ENCODE data around the gene ZCCHC10.
"Not testable (repeated sequence)": the region's sequence is repeated elsewhere in the genome, so short reads cannot be mapped to it uniquely, and the experiment has no call there.

The ZCCHC10 gene

DNA sequence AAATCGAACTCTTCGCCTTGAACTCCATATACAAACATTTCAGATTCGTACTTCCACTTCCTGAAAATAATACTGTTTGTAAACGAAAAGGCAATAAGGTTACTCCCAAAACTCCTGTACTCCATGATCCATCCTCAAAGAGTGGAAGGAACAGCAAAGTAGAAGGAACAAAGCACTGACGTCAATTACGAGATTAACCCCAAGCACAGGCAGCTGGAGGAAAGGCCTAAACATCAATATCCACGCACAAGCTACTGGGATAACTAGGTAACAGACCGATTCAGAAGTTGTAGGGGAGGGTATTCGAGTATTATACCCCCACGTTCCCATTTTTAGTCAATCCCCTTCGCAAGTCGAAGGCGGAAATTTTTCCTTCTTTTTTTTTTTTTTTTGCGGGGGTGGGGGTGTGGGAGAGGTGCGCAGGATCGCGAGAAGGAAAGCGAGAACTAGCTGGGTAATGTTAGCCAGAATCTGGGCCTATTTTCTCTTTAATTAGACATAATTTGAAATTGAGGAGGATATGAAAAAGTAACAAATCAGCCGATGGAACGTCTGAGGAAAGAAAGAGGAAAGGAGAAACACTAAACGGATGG lies 63.8 kb downstream of the ZCCHC10 start:
- H3K14ac ChIP-seq (ENCODE audit: low read length in 2 of 2) = peak overlapping the region in 1 of 2 experiments; percentile 51
- DNase-seq = peak; percentile 85
- peaks cover 2% of the 10 kb centered on the region for H3K79me1 ChIP-seq (replicated peaks; ENCODE audit: low read length, poor library complexity, severe bottlenecking)
- H2AFZ ChIP-seq (ENCODE audit: low read depth, low read length) = no peak overlapping the region
- peak overlapping the region; percentile 96 for H3K27ac ChIP-seq (ENCODE audit: low read length, poor library complexity, severe bottlenecking)
- H2BK12ac ChIP-seq (ENCODE audit: low read length in 2 of 2) = no peak overlapping the region
- peak overlapping the region; percentile 61 for H2AK5ac ChIP-seq (ENCODE audit: low read length, severe bottlenecking)
- H3K36me3 ChIP-seq (ENCODE audit: control insufficient read depth in 1 of 2, insufficient read depth in 2 of 2, low read depth in 1 of 2, low read length in 2 of 2) = peaks cover 0 to 2% of the 10 kb centered on the region in 2 experiments
- peak overlapping the region; percentile 97 for H3K9ac ChIP-seq (ENCODE audit: low read length)
- no peak overlapping the region for H2BK120ac ChIP-seq (ENCODE audit: low read depth, low read length)
- peak overlapping the region; percentile 38 for H3K4me2 ChIP-seq (ENCODE audit: low read length, poor library complexity, severe bottlenecking)
- peaks cover 5% of the 10 kb centered on the region for H3K4me1 ChIP-seq (ENCODE audit: control insufficient read depth, insufficient read depth, low read depth, low read length)
- H4K8ac ChIP-seq (ENCODE audit: low read length) = no peak overlapping the region
- H3K4ac ChIP-seq (ENCODE audit: low read depth in 1 of 2, low read length in 2 of 2) = no peak overlapping the region
- peak overlapping the region; percentile 10 to 85 for H3K18ac ChIP-seq (ENCODE audit: low read depth in 1 of 2, low read length in 2 of 2)
- no peak overlapping the region for H3K23ac ChIP-seq (ENCODE audit: low read length in 2 of 2)
- 2% methylated on average over 15 of the region's 21 CpGs for WGBS
- peak overlapping the region; percentile 88 to 97 for H3K4me3 ChIP-seq (ENCODE audit: insufficient read depth in 1 of 2, low read depth in 1 of 2, low read length in 2 of 2)
- no peak overlapping the region for H4K91ac ChIP-seq (ENCODE audit: low read length)
- H2BK15ac ChIP-seq (ENCODE audit: low read depth, poor library complexity, severe bottlenecking) = no peak overlapping the region
- no peaks in the 10 kb centered on the region for H3K27me3 ChIP-seq (ENCODE audit: control insufficient read depth in 1 of 2, insufficient read depth in 1 of 2, low read length in 2 of 2)
- no peaks in the 10 kb centered on the region for H3K9me3 ChIP-seq (ENCODE audit: control insufficient read depth, low read length)
- H2BK5ac ChIP-seq (ENCODE audit: low read depth, low read length, poor library complexity, severe bottlenecking) = no peak overlapping the region

DNA sequence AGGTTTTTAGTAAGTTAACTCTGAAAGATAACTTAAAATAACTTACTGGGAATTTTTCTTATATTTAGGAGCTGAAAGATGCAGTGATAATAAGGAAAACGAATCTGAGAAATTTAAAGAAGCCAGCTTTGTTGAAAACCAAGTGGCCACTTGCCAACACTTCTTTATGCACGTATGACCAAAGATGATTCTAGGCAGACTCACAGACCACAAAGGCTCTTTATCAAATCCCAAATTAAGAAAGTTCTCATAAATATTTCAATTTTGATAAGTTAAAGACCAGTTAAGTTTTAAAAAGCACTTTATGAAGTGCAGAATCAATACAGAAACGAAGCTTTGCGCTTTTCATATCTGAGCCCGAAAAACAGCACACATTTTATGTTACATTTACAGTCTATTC lies 64.5 kb downstream of the ZCCHC10 start:
- Histone ChIP-seq H3K27ac (ENCODE audit: low read length, poor library complexity, severe bottlenecking) (peak overlapping the region; percentile 96), H3K79me1 (replicated peaks; ENCODE audit: low read length, poor library complexity, severe bottlenecking) (peaks cover 2% of the 10 kb centered on the region), H2BK5ac (ENCODE audit: low read depth, low read length, poor library complexity, severe bottlenecking) (no peak overlapping the region), H3K4me1 (ENCODE audit: control insufficient read depth, insufficient read depth, low read depth, low read length) (peaks cover 7% of the 10 kb centered on the region), H2BK12ac (ENCODE audit: low read length in 2 of 2) (no peak overlapping the region), H3K9me3 (ENCODE audit: control insufficient read depth, low read length) (no peaks in the 10 kb centered on the region), H2BK15ac (ENCODE audit: low read depth, poor library complexity, severe bottlenecking) (no peak overlapping the region), H2AFZ (ENCODE audit: low read depth, low read length) (no peak overlapping the region), H2AK5ac (ENCODE audit: low read length, severe bottlenecking) (no peak overlapping the region), H3K27me3 (ENCODE audit: control insufficient read depth in 1 of 2, insufficient read depth in 1 of 2, low read length in 2 of 2) (no peaks in the 10 kb centered on the region), H3K4me3 (ENCODE audit: insufficient read depth in 1 of 2, low read depth in 1 of 2, low read length in 2 of 2) (peak overlapping the region in 1 of 2 experiments; percentile 88), H3K4ac (ENCODE audit: low read depth in 1 of 2, low read length in 2 of 2) (no peak overlapping the region), H4K8ac (ENCODE audit: low read length) (no peak overlapping the region), H3K18ac (ENCODE audit: low read depth in 1 of 2, low read length in 2 of 2) (no peak overlapping the region), H3K23ac (ENCODE audit: low read length in 2 of 2) (no peak overlapping the region), H3K14ac (ENCODE audit: low read length in 2 of 2) (no peak overlapping the region), H3K36me3 (ENCODE audit: control insufficient read depth in 1 of 2, insufficient read depth in 2 of 2, low read depth in 1 of 2, low read length in 2 of 2) (peaks cover 0 to 2% of the 10 kb centered on the region in 2 experiments), H4K91ac (ENCODE audit: low read length) (no peak overlapping the region), H3K9ac (ENCODE audit: low read length) (peak overlapping the region; percentile 97), H3K4me2 (ENCODE audit: low read length, poor library complexity, severe bottlenecking) (peak overlapping the region; percentile 38), H2BK120ac (ENCODE audit: low read depth, low read length) (no peak overlapping the region)
- 27% methylated on average over 5 of the region's 5 CpGs for WGBS
- DNase-seq = peak; percentile 38

DNA sequence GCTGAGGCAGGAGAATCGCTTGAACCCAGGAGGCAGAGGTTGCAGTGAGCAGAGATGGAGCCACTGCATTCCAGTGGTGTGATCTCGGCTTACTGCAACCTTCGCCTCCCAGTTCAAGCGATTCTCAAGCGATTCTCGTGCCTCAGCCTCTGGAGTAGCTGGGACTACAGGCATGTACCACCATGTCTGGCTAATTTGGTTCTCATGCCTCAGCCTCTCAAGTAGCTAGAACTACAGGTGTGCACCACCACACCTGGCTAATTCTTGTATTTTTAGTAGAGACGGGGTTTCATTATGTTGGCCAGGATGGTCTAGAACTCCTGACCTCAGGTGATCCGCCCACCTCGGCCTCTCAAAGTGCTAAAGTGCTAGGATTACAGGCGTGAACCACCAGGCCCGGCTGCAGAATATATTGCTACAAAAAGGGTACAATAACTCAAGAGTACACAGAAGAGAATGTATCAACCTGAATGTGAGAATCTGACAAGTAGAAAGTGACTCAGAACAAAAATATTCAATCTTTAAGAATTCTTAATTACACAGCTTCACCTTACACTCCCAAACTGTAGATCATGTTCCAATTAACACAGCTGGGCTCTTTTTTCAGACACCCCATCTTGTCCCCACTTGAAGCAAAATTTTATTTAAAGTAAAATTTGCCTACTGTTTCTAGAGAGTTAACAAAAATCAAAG lies 65.1 kb downstream of the ZCCHC10 start:
- H3K4me1 ChIP-seq (ENCODE audit: control insufficient read depth, insufficient read depth, low read depth, low read length); H3K4ac ChIP-seq (ENCODE audit: low read depth in 1 of 2, low read length in 2 of 2); H2BK5ac ChIP-seq (ENCODE audit: low read depth, low read length, poor library complexity, severe bottlenecking); H3K14ac ChIP-seq (ENCODE audit: low read length in 2 of 2); DNase-seq; H4K91ac ChIP-seq (ENCODE audit: low read length); H3K27ac ChIP-seq (ENCODE audit: low read length, poor library complexity, severe bottlenecking); H4K8ac ChIP-seq (ENCODE audit: low read length); H3K79me1 ChIP-seq (replicated peaks; ENCODE audit: low read length, poor library complexity, severe bottlenecking); H2BK15ac ChIP-seq (ENCODE audit: low read depth, poor library complexity, severe bottlenecking); H2AK5ac ChIP-seq (ENCODE audit: low read length, severe bottlenecking); H3K9me3 ChIP-seq (ENCODE audit: control insufficient read depth, low read length); H3K27me3 ChIP-seq (ENCODE audit: control insufficient read depth in 1 of 2, insufficient read depth in 1 of 2, low read length in 2 of 2); H3K18ac ChIP-seq (ENCODE audit: low read depth in 1 of 2, low read length in 2 of 2); H2AFZ ChIP-seq (ENCODE audit: low read depth, low read length); H3K36me3 ChIP-seq (ENCODE audit: control insufficient read depth in 1 of 2, insufficient read depth in 2 of 2, low read depth in 1 of 2, low read length in 2 of 2); H3K23ac ChIP-seq (ENCODE audit: low read length in 2 of 2); H2BK120ac ChIP-seq (ENCODE audit: low read depth, low read length); H2BK12ac ChIP-seq (ENCODE audit: low read length in 2 of 2): not testable (repeated sequence)
- peak overlapping the region; percentile 59 for H3K4me2 ChIP-seq (ENCODE audit: low read length, poor library complexity, severe bottlenecking)
- peak overlapping the region; percentile 97 for H3K9ac ChIP-seq (ENCODE audit: low read length)
- WGBS = 98% methylated on average over 8 of the region's 11 CpGs
- peak overlapping the region in 1 of 2 experiments; percentile 88 for H3K4me3 ChIP-seq (ENCODE audit: insufficient read depth in 1 of 2, low read depth in 1 of 2, low read length in 2 of 2)

DNA sequence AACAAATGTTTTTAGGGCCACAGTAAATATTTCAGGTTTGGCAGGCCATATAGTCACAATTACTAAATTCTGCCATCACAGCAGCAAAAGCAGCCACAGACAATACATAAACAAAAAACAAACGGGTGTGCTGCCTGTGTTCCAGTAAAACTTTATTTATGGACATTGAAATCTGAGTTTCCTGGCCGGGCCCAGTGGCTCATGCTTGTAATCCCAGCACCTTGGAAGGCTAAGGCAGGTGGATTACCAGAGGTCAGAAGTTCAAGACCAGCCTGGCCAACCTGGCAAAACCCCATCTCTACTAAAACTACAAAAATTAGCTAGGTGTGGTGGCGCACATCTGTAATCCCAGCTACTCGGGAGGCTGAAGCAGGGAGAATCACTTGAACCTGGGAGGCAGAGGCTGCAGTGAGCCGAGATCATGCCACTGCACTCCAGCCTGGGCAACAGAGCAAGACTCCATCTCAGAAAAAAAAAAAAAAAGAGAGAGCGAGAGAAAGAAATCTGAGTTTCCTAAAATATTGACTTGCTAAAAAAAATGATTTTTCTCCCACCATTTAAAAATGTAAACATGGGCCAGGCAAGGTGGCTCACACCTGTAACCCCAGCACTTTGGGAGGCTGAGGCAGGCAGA lies 70.1 kb downstream of the ZCCHC10 start:
- not testable (repeated sequence) for H3K4me3 ChIP-seq (ENCODE audit: insufficient read depth in 1 of 2, low read depth in 1 of 2, low read length in 2 of 2)

More for the DNA sequence above, 70.1 kb downstream of the ZCCHC10 start:
- not testable (repeated sequence) for H3K18ac ChIP-seq (ENCODE audit: low read depth in 1 of 2, low read length in 2 of 2); H3K27ac ChIP-seq (ENCODE audit: low read length, poor library complexity, severe bottlenecking); H4K91ac ChIP-seq (ENCODE audit: low read length); H3K9me3 ChIP-seq (ENCODE audit: control insufficient read depth, low read length); H3K9ac ChIP-seq (ENCODE audit: low read length); H3K4ac ChIP-seq (ENCODE audit: low read depth in 1 of 2, low read length in 2 of 2); H3K4me2 ChIP-seq (ENCODE audit: low read length, poor library complexity, severe bottlenecking); DNase-seq; H3K79me1 ChIP-seq (replicated peaks; ENCODE audit: low read length, poor library complexity, severe bottlenecking); H2BK5ac ChIP-seq (ENCODE audit: low read depth, low read length, poor library complexity, severe bottlenecking); H3K27me3 ChIP-seq (ENCODE audit: control insufficient read depth in 1 of 2, insufficient read depth in 1 of 2, low read length in 2 of 2); H3K14ac ChIP-seq (ENCODE audit: low read length in 2 of 2); H4K8ac ChIP-seq (ENCODE audit: low read length); H2BK12ac ChIP-seq (ENCODE audit: low read length in 2 of 2); H3K4me1 ChIP-seq (ENCODE audit: control insufficient read depth, insufficient read depth, low read depth, low read length); H2BK120ac ChIP-seq (ENCODE audit: low read depth, low read length); H3K23ac ChIP-seq (ENCODE audit: low read length in 2 of 2); H2AK5ac ChIP-seq (ENCODE audit: low read length, severe bottlenecking); H2AFZ ChIP-seq (ENCODE audit: low read depth, low read length); H2BK15ac ChIP-seq (ENCODE audit: low read depth, poor library complexity, severe bottlenecking)
- peaks cover 13 to 19% of the 10 kb centered on the region in 2 experiments for H3K36me3 ChIP-seq (ENCODE audit: control insufficient read depth in 1 of 2, insufficient read depth in 2 of 2, low read depth in 1 of 2, low read length in 2 of 2)
- 88% methylated on average over 5 of the region's 6 CpGs for WGBS
